GM18951 (cell line): ENCODE data around the gene PCYT1A.

ENCODE experiments used
- POLR2A ChIP-seq: IDR thresholded peaks from 4 replicates; pipeline ENCODE4 v1.6.1; 2011; ENCODE audit warnings: mild to moderate bottlenecking; ENCODE audit not compliant: insufficient read length, insufficient read depth; ENCODE audit errors: extremely low read depth
- in situ Hi-C: fragments of 300-500 bp; cut with MboI; formaldehyde crosslinking; loops from one replicate; pipeline ENCODE4 v1.12.0; 2022; ENCODE audit warnings: low sequenced_read_pairs, mixed read lengths, inconsistent platforms; ENCODE audit not compliant: unreplicated experiment

The PCYT1A gene

GRCh38 chr3:196222876-196223595 lies 64.5 kb downstream of the PCYT1A start:
- TF ChIP-seq POLR2A = no peak
- in situ Hi-C loops = loop anchor here (25.0 kb wide), 1 partner anchor 361 kb away; no protein-coding TSS in a partner anchor

- in situ Hi-C loops = loop anchor here (25.0 kb wide), 1 partner anchor 359 kb away; no protein-coding TSS in a partner anchor
- no peak for TF ChIP-seq POLR2A
Measured at GRCh38 chr3:196220991-196221390, 66.5 kb downstream of the PCYT1A start.

- no peak for TF ChIP-seq POLR2A
- in situ Hi-C loops = loop anchor here (25.0 kb wide), 1 partner anchor 358 kb away; no protein-coding TSS in a partner anchor
Measured at GRCh38 chr3:196220587-196220986, 66.9 kb downstream of the PCYT1A start.

- in situ Hi-C loops = loop anchor here (25.0 kb wide), 1 partner anchor 358 kb away; no protein-coding TSS in a partner anchor
Measured at GRCh38 chr3:196219970-196220311, 67.6 kb downstream of the PCYT1A start.

GRCh38 chr3:196219194-196219969 lies 68.1 kb downstream of the PCYT1A start:
- in situ Hi-C loops = loop anchor here (25.0 kb wide), 1 partner anchor 357 kb away; no protein-coding TSS in a partner anchor
- TF ChIP-seq POLR2A = no peak

More at GRCh38 chr3:196219970-196220311, 67.6 kb downstream of the PCYT1A start:
- TF ChIP-seq POLR2A = no peak

GRCh38 chr3:196218155-196218712 lies 69.3 kb downstream of the PCYT1A start:
- in situ Hi-C loops = loop anchor here (25.0 kb wide), 1 partner anchor 356 kb away; no protein-coding TSS in a partner anchor
- no peak for TF ChIP-seq POLR2A

GRCh38 chr3:196217307-196218154 lies 70.0 kb downstream of the PCYT1A start:
- in situ Hi-C loops = loop anchor here (25.0 kb wide), 1 partner anchor 355 kb away; no protein-coding TSS in a partner anchor

GRCh38 chr3:196216681-196217211 lies 70.8 kb downstream of the PCYT1A start:
- no peak for TF ChIP-seq POLR2A
- in situ Hi-C loops = loop anchor here (25.0 kb wide), 1 partner anchor 354 kb away; no protein-coding TSS in a partner anchor

More at GRCh38 chr3:196217307-196218154, 70.0 kb downstream of the PCYT1A start:
- no peak for TF ChIP-seq POLR2A

GRCh38 chr3:196216089-196216564 lies 71.4 kb downstream of the PCYT1A start, which contains the start of gene SLC51A:
Gene SLC51A (plus strand): TSS chr3:196216534. CDS start chr3:196216713, 179 bp downstream.
- in situ Hi-C loops = loop anchor here (25.0 kb wide), 1 partner anchor 354 kb away; no protein-coding TSS in a partner anchor
- TF ChIP-seq POLR2A = no peak

- in situ Hi-C loops = loop anchor here (25.0 kb wide), 1 partner anchor 353 kb away; no protein-coding TSS in a partner anchor
Measured at GRCh38 chr3:196215493-196216020, 72.0 kb downstream of the PCYT1A start.

GRCh38 chr3:196214783-196215441 lies 72.6 kb downstream of the PCYT1A start:
- no peak for TF ChIP-seq POLR2A
- in situ Hi-C loops = loop anchor here (25.0 kb wide), 1 partner anchor 353 kb away; no protein-coding TSS in a partner anchor

More at GRCh38 chr3:196215493-196216020, 72.0 kb downstream of the PCYT1A start:
- no peak for TF ChIP-seq POLR2A
